ENCODE results near the gene SESN1. TPM values are rescaled to one million over a fixed set of nuclear protein-coding genes. Genes with fewer than 3 reads are reported as not detected.

The SESN1 gene
- total RNA-seq, 1 experiment from 2014 or later, result 30.2 TPM

DNA sequence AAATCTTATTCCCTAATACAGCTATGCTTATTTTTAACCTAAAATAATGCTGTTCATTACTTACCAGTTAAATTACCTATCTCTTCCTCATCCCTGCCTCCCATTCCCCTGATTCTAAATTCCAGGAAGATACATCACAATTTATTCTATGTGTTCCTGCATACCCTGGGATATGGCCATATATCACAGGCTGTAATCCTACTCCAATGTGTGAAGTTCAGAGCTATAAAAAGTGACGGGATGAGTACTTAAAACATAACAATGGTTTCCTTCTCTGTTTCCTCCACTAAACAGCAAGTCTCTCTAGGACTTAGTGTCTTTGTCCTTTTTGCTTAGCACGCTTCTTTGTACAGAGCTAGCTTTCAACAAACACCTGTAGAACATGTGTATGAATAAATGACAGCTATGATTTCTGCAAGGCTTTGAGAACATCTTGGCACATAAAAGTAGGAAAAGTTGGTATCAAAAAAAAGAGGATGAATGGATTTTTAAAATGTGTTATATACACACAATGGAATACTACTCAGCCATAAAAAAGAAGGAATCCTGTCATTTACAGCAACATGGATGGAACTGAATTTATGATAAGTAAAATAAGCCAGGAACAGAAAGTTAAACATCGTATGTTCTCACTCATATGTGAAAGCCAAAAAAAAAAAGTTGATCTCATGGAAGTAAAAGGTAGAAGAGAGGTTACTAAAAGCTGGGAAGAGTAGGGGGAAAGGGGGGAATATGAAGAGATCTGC is 45.8 kb downstream of the SESN1 start:
- Mint-ChIP-seq H3K4me1 (peaks cover 13% of the 10 kb centered on the region), H3K36me3 (peaks cover 16% of the 10 kb centered on the region), H3K9me3 (peaks cover 24% of the 10 kb centered on the region), H3K27me3 (ENCODE audit: low read depth) (no peaks in the 10 kb centered on the region), H3K27ac (no peak overlapping the region), H3K4me3 (no peak overlapping the region)
- CTCF ChIA-PET, result no interaction called here
- POLR2A ChIA-PET, result no interaction called here
- TF ChIP-seq FOXP1 (CRISPR knock-in tag; IDR thresholded peaks at IDR 0.05; ENCODE audit: borderline replicate concordance) (no peak), OVOL2 (CRISPR knock-in tag; IDR thresholded peaks at IDR 0.05; ENCODE audit: borderline replicate concordance) (no peak), ETV6 (CRISPR knock-in tag; IDR thresholded peaks at IDR 0.05) (no peak), TP53 (CRISPR knock-in tag; IDR thresholded peaks at IDR 0.05) (no peak), JAZF1 (CRISPR knock-in tag; IDR thresholded peaks at IDR 0.05) (no peak), ZNF138 (CRISPR knock-in tag; conservative IDR thresholded peaks at IDR 0.05) (no peak)
- TF ChIP-seq, protein P1, sequence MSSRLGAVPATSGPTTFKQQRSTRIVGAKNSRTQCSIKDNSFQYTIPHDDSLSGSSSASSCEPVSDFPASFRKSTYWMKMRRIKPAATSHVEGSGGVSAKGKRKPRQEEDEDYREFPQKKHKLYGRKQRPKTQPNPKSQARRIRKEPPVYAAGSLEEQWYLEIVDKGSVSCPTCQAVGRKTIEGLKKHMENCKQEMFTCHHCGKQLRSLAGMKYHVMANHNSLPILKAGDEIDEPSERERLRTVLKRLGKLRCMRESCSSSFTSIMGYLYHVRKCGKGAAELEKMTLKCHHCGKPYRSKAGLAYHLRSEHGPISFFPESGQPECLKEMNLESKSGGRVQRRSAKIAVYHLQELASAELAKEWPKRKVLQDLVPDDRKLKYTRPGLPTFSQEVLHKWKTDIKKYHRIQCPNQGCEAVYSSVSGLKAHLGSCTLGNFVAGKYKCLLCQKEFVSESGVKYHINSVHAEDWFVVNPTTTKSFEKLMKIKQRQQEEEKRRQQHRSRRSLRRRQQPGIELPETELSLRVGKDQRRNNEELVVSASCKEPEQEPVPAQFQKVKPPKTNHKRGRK (CRISPR knock-in tag; IDR thresholded peaks at IDR 0.05; ENCODE audit: borderline replicate concordance), result no peak
- TF ChIP-seq, protein P2, sequence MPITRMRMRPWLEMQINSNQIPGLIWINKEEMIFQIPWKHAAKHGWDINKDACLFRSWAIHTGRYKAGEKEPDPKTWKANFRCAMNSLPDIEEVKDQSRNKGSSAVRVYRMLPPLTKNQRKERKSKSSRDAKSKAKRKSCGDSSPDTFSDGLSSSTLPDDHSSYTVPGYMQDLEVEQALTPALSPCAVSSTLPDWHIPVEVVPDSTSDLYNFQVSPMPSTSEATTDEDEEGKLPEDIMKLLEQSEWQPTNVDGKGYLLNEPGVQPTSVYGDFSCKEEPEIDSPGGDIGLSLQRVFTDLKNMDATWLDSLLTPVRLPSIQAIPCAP (CRISPR knock-in tag; IDR thresholded peaks at IDR 0.05), result no peak
- TF ChIP-seq, protein P3, sequence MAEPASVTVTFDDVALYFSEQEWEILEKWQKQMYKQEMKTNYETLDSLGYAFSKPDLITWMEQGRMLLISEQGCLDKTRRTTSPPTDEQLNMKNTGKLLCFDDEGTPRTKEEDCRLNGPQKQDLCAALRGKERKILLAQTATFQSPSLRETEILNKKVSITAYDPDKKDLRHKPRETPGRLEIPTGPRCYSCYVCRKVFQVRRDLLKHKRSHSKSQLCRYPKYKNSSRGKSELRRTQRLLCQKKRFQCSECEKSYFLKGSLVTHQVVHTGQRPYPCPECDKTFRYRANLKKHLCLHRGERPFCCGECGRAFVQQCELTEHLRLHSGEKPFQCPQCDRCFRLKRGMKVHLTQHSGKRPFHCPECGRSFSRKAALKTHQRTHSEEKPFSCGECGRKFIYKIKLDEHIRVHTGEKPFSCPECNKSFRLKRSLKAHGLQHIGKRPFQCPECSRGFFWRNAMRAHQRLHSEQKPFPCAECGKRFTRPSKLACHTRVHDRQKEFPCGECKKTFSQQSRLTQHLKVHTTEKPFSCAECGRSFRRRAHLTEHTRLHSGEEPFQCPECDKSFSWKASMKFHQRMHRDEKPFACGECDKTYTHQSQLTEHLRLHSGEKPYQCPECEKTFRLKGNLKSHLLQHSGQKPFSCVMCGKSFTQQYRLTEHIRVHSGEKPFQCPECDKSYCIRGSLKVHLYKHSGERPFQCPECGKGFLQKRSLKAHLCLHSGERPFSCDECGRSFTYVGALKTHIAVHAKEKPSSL (CRISPR knock-in tag; conservative IDR thresholded peaks at IDR 0.05), result no peak
- TF ChIP-seq, protein P4, sequence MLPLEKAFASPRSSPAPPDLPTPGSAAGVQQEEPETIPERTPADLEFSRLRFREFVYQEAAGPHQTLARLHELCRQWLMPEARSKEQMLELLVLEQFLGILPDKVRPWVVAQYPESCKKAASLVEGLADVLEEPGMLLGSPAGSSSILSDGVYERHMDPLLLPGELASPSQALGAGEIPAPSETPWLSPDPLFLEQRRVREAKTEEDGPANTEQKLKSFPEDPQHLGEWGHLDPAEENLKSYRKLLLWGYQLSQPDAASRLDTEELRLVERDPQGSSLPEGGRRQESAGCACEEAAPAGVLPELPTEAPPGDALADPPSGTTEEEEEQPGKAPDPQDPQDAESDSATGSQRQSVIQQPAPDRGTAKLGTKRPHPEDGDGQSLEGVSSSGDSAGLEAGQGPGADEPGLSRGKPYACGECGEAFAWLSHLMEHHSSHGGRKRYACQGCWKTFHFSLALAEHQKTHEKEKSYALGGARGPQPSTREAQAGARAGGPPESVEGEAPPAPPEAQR (CRISPR knock-in tag; IDR thresholded peaks at IDR 0.05), result no peak
- TF ChIP-seq, protein P5, sequence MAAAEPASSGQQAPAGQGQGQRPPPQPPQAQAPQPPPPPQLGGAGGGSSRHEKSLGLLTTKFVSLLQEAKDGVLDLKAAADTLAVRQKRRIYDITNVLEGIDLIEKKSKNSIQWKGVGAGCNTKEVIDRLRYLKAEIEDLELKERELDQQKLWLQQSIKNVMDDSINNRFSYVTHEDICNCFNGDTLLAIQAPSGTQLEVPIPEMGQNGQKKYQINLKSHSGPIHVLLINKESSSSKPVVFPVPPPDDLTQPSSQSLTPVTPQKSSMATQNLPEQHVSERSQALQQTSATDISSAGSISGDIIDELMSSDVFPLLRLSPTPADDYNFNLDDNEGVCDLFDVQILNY (CRISPR knock-in tag; IDR thresholded peaks at IDR 0.05), result no peak
- TF ChIP-seq, protein P6, sequence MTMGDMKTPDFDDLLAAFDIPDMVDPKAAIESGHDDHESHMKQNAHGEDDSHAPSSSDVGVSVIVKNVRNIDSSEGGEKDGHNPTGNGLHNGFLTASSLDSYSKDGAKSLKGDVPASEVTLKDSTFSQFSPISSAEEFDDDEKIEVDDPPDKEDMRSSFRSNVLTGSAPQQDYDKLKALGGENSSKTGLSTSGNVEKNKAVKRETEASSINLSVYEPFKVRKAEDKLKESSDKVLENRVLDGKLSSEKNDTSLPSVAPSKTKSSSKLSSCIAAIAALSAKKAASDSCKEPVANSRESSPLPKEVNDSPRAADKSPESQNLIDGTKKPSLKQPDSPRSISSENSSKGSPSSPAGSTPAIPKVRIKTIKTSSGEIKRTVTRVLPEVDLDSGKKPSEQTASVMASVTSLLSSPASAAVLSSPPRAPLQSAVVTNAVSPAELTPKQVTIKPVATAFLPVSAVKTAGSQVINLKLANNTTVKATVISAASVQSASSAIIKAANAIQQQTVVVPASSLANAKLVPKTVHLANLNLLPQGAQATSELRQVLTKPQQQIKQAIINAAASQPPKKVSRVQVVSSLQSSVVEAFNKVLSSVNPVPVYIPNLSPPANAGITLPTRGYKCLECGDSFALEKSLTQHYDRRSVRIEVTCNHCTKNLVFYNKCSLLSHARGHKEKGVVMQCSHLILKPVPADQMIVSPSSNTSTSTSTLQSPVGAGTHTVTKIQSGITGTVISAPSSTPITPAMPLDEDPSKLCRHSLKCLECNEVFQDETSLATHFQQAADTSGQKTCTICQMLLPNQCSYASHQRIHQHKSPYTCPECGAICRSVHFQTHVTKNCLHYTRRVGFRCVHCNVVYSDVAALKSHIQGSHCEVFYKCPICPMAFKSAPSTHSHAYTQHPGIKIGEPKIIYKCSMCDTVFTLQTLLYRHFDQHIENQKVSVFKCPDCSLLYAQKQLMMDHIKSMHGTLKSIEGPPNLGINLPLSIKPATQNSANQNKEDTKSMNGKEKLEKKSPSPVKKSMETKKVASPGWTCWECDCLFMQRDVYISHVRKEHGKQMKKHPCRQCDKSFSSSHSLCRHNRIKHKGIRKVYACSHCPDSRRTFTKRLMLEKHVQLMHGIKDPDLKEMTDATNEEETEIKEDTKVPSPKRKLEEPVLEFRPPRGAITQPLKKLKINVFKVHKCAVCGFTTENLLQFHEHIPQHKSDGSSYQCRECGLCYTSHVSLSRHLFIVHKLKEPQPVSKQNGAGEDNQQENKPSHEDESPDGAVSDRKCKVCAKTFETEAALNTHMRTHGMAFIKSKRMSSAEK (CRISPR knock-in tag; IDR thresholded peaks at IDR 0.05; ENCODE audit: borderline replicate concordance), result no peak
- TF ChIP-seq, protein P7, sequence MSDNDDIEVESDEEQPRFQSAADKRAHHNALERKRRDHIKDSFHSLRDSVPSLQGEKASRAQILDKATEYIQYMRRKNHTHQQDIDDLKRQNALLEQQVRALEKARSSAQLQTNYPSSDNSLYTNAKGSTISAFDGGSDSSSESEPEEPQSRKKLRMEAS (CRISPR knock-in tag; IDR thresholded peaks at IDR 0.05), result no peak
- TF ChIP-seq, protein P8, sequence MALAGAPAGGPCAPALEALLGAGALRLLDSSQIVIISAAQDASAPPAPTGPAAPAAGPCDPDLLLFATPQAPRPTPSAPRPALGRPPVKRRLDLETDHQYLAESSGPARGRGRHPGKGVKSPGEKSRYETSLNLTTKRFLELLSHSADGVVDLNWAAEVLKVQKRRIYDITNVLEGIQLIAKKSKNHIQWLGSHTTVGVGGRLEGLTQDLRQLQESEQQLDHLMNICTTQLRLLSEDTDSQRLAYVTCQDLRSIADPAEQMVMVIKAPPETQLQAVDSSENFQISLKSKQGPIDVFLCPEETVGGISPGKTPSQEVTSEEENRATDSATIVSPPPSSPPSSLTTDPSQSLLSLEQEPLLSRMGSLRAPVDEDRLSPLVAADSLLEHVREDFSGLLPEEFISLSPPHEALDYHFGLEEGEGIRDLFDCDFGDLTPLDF (CRISPR knock-in tag; IDR thresholded peaks at IDR 0.05), result no peak
- no peak for ATAC-seq
- DNase-seq (ENCODE audit: low spot score), result no peak
